ENCODE measurements around the gene EFNA4.
"Not testable (repeated sequence)": the region's sequence is repeated elsewhere in the genome, so short reads cannot be mapped to it uniquely, and the experiment has no call there.

EFNA4 gene

DNA sequence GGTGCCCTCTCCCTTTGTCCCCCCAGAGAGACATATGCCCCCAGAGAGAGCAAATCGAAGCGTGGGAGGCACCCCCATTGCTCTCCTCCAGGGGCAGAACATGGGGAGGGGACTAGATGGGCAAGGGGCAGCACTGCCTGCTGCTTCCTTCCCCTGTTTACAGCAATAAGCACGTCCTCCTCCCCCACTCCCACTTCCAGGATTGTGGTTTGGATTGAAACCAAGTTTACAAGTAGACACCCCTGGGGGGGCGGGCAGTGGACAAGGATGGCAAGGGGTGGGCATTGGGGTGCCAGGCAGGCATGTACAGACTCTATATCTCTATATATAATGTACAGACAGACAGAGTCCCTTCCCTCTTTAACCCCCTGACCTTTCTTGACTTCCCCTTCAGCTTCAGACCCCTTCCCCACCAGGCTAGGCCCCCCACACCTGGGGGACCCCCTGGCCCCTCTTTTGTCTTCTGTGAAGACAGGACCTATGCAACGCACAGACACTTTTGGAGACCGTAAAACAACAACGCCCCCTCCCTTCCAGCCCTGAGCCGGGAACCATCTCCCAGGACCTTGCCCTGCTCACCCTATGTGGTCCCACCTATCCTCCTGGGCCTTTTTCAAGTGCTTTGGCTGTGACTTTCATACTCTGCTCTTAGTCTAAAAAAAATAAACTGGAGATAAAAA lies 23.5 kb downstream of the EFNA4 start:
- no peak for DNase-seq (ENCODE audit: low spot score)

DNA sequence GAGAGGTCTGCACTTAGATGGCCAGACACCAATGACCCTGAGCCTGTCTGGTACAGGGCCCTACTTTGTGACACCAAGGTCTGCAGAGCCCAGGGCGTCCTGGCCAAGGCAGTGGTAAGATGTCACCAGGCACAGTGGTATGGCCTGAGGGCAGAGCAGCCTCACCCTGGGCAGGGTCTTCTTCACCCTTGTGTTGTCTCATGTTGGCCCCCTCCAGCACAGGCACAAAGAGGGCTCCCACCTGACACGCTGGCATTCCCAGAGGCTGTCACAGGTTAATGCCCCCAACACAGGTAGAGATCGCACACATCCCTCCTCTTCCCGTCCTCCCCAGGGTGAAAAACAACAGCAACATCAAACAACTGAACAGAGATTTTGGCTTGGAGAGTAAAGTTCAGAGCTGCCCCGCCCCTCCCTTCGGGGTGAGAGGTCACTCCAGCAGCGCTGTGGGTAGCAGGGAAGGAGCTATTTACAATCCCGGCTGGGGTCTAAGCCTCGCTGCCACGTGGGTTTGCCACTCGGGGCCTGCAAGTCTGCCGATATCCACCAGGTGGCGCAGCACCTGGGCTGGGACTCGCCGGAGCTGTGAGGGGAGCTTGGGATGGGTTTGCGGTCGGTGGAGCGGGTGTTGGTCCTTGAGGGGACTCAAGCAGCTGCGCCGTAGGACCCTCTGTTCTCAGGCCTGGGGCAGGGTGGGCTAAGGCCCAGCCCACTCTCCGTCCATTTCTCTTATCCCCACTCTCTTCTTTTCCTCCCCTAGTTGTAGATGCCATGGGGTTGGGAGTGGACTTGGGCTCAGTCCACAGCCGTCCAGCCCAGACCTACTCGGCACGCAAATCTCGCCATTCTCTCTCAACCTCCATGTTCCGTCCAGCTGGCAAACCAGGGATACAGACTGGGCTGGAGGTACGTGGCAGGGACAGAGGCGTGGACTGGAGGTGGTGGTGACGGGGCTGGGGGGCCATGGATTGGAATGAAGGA lies 27.8 kb downstream of the EFNA4 start:
- DNase-seq (ENCODE audit: low spot score) = peak; percentile 86

DNA sequence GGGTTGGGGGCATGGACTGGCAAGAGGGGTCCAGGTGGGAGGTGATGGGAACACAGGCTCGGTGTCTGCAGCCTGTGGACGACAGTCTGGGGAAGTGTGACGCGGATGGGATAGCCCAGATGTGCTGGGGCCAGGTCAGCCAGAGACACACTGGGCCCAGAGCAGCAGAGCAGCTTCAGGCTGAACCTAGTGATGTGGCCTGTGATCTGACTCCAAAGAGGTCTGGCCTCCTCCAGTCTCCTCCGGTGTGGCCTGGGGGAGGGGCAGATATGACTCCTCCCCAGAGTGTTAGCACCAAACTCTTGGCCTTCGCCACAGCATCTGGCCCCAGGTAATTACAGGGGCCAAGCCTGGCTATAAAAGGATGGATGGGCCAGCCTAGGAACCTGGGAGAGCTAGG lies 28.6 kb downstream of the EFNA4 start:
- DNase-seq (ENCODE audit: low spot score) = no peak

DNA sequence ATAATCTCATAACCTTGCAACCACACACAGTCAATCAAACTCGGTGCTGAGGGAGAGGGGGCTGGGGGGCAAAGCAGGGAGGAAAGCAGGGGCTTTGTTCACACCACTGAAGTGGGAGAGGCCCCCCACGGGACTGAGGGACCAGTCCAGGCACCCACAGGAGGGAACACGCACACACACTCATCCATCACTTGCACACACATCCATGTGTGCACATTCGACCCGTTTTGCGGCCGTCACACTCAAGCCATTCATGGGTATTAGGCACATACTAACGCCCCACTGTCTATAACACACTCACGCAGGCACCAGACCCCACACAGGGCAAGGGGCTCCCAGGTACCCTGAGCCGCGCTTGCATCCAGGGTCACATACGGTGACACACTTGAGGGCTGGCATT lies 29.1 kb downstream of the EFNA4 start:
- no peak for DNase-seq (ENCODE audit: low spot score)

DNA sequence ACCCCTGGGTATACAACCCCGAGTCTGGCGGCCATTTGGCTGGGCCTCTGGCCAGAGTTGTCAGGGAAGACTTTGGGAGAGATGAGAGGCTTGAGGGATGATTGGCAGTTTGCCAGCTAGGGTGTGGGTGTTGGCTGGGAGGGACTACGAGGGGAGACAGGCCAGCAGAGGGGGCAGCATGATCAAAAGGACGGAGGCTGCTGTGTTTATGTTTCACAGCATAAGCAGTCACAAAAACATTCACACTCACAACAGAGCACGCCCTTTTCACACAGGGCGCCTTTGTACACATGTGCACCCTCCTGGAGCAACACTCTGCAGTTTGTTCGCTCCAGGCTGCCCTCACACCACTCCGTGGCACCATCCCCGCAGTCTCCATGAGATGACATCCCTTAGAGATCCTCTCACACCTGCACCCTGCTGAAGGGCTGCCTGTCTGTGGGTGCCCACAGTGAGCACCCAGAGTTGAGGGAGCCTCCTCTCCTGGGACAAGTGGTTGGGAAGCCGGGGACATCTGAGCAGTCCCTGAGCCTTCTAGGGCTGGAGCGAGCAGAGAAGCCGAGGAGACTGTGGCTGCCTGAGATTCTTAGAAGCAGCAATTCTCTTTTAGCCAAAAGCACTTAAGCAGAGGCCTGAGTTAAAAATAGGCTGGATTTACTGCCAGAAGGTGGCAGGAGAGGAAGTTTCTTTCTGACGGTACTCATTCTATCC lies 30.5 kb downstream of the EFNA4 start:
- peak; percentile 48 for DNase-seq (ENCODE audit: low spot score)

DNA sequence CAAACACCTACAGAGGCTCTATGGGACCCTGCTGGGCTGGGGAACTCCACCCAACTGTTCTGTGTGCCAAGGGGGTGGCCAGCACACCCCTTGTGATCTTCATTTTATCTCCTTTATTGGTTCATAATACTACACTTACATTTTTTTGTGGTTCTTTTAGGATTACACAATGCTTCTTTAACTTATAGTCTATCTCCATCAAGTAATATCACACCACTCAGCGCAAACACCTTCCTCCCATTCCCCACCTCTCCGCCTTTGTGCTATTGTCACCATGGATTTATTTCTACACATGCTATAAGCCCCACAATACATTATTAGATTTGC lies 31.0 kb downstream of the EFNA4 start:
- DNase-seq (ENCODE audit: low spot score) = no peak

DNA sequence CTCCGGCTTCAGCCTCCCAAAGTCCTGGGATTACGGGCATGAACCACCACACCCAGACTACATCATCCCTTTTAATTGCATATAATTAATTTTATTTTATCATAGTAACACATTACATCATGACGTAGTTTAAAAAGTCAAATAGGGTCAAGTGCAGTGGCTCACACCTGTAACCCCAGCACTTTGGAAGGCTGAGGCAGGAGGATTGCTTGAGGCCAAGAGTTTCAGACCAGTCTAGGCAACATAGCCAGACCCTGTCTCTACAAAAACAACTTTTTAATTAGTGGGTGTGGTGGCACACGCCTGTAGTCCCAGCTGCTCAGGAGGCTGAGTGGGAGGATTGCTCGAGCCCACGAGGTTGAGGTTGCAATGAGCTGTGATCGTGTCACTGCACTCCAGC lies 35.8 kb downstream of the EFNA4 start:
- no peak for DNase-seq (ENCODE audit: low spot score)

DNA sequence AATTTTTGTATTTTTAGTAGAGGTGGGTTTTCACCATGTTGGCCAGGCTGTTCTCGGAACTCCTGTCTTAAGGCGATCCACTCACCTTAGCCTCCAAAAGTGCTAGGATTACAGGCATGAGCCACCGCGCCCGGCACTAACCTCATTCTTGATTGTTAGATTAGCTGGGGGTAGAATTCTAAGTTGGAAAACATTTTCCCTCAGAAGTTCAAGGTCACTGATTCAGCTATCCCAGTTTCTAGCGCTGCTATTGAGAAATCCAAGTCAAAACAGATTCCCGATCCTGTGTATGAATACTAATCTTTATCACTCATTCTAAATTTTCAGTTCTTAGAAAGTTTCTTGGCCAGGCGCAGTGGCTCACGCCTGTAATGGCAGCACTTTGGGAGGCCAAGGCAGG lies 39.8 kb downstream of the EFNA4 start:
- DNase-seq (ENCODE audit: low spot score) = no peak

DNA sequence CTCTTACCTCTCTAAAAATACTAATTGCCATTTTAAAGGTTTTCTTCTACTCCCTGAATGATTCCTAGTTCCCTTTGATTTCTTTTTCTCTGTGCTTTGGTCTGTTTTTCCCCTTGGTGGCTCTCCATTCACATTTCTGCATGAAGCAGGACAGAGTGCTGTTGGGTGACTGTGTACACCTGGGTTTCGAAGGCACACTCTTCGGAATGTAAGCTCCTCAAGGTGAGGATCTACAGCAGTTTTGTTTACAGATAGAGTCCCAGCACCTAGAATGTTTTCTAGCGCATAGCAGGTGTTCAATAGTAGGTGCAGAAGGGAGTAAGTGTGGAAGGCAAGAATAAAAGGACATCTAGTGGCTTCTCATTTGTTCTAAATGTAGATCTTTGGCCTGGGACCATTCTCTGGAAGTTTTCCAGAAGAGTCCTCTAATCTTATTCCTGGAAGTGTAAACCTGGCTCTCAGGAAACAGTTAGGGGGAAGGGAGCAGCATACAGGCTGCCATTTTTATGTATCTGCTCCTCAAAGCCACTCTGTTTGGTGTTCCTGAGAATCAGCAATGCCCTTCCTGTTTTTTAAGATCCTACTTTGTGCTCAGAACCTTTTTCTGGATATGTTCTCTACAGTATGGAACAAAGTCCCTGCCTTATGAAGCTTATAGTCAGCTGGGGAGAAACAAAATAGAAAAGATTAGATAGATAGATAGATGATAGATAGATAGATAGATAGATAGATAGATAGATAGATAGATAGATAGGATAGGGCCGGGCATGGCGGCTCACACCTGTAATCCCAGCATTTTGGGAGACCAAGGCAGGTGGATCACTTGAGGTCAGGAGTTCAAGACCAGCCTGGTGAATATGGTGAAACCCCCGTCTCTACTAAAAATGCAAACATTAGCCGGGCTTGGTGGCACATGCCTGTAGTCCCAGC lies 41.3 kb downstream of the EFNA4 start:
- DNase-seq (ENCODE audit: low spot score) = no peak

DNA sequence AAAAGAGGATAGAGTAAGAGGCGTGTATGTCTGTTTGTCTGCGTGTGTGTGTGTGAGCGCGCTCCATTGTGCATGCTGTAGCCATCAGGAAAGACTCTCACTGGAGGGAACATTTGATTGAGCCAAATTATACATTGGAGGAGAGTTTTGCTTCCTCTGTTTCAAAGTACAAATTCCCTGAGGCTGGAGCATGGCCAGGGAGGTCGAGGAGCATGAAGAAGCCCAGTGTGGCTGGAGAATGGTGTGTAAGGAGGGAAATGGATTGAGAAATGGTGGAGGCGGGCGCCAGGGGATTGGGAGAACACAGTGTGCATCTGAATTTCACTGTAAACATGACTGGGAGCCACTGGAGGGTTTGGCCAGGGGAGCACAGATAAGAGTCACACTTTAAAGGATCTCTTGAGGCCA lies 42.1 kb downstream of the EFNA4 start:
- DNase-seq (ENCODE audit: low spot score) = no peak

DNA sequence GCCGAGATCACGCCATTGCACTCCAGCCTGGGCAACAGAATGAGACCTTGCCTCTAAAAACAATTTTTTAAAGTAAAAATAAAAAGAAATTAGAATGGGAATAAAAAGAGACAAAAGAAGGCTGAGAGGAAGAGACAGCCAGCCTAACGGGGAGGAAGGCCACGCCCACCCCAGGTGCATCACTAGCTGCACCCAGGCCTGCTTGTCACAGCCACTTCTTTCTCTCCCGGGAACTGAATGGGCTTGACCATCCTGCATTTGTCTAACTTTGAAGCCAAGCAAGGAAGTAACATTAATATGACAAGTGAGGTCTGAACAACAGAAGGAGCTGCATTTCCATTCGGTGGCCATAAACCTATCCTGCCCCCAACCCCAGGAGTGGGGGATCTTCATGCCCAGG lies 43.3 kb downstream of the EFNA4 start:
- no peak for DNase-seq (ENCODE audit: low spot score)

DNA sequence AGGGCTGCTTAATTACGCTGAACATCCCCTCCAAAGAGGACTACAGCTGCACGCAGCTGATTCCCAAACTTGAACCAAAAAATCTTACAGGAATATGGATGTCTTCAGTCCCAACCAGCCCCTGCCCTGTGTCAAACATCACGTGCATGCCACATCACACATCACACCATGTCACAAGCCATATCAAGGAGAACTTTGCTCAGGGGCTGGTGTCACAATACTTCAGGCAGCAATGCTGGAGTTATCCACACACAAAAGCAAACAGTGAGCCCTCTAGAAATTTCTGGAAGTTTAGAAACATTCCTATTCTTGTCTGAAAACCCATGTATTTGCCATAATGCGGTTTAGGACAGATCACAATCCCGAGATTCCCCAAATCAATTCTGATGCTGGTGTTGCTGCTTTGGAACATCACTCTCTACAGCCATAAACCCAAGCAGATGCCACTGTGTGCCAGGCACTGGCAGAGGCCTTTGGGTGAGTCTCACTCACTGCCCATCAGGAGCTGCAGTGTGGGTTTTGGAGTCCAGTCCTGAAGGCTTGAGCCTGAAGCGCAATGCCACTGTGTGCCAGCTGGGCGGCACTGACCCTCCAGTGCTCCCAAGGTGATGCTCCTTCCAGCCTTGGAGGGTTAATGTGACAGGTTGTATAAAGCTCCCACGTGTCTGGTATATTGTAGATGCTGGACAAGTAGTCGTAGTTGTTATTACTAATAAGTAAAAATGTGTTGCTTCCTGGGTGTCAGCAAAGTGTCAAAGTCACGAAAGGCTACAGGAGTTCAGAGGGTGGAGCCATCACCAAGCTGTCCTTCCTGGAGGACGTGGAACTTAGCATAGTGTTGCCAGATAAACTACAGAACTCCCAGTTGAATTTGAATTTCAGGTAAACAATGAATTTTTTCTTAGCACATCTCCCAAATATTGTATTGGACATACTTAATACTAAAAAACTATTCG lies 44.0 kb downstream of the EFNA4 start:
- DNase-seq (ENCODE audit: low spot score) = no peak

DNA sequence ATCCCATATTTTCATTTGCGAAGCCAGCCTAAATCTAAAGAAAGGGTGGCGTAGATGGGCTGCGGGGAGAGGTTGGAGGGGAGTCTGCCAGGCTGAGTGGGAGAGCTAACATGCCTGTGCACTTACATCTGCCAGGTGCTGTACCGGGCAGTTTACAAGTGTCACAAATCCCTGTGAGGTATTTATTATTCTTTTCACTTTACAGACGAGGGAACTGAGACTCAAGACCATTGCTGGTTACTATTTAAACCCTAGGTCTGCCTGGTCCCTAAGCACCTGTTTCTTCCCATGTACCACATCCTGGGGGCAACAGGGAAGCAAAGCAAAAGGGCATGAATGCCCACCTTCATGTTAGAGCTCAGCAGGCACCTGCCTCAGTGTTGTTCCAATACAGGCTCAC lies 44.8 kb downstream of the EFNA4 start:
- no peak for DNase-seq (ENCODE audit: low spot score)

DNA sequence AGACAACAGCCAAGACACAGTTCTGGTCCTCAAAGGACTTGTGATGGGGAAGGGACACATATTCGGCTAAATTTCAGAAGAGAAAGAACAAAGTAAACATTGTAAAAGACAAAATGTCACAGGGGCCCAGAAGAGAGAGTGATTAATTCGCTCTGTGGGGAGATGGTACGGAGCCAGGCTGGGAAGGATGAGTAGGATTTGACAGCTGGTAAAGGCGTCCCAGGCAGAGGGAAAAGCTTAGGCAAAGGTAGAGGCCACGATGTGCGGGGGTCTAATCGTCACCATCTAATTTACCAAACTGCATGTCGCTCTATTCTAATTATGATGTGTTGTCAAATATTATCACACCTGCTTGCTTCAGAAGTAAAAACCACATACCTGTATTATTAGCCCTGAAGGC lies 46.8 kb downstream of the EFNA4 start:
- DNase-seq (ENCODE audit: low spot score) = no peak

DNA sequence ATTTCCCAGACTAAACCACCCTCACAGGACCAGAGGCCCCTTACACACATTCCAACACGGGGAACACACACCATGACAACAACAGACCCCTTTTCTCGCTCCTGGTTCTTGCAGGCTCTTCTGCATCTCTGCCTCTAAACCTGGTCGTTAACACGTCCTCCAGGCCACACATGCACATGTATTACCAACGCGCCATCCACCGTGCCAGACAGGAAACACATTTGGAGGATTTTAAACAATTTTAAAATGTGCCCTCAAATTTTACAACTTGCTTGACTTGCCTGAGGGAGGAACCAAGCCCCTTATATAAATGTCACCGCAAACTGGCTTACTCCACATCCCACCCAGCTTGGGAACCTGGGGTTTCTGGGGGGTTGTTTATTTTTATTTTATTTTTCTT lies 47.3 kb downstream of the EFNA4 start:
- no peak for DNase-seq (ENCODE audit: low spot score)

DNA sequence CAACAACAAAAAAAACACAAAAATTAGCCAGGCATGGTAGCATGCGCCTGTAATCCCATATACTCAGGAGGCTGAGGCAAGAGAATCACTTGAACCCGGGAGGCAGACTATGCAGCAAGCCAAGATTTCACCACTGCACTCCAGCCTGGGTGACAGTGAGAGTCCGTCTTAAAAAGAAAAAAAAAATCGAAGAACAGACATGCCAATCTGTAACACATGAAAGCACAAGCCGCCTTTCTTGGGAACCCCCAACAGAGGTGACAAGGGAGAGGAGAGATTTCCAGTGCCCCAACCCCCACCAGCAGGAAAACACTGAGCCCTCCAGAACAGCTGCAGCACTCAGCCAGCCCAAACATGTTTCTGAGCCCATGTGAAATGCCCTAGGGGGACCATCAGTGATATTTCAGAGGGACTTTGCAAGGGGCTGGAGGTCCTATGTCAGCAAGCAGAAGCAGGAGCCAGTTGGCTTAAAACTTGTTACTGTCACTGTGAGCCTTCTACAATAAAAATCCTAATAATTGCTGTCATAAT lies 50.0 kb downstream of the EFNA4 start:
- no peak for DNase-seq (ENCODE audit: low spot score)

DNA sequence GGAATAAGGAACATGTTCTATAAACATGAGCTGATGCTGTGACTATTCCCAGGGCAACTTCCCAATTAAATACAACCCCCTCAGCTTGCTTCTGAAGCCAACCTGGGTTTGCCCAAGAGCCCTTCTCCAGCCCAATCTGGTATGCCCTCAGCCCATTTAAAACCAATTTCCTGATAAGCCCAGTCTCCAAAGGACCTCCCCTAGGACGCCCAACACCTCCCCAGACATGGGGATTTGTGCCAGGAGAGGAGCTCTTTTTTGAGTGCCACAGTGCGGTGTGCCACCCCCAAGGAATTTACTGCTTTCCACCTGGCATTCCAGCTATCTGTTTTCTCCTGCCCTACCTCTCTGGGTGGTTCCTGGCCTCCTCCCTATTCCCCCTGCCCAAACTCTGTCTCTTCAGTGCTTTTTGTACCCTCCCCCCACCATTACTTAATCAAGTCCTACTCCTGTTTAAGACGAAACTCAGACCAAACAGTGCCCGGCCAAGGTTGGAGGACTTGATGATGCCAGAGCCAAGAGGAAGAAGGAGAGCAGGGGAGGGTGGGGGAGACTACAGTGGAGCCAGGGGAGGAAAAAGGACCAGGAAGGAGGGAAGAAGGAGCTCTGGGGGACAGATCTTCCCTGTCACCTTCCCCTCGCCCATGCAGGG lies 52.7 kb downstream of the EFNA4 start:
- DNase-seq (ENCODE audit: low spot score) = no peak

DNA sequence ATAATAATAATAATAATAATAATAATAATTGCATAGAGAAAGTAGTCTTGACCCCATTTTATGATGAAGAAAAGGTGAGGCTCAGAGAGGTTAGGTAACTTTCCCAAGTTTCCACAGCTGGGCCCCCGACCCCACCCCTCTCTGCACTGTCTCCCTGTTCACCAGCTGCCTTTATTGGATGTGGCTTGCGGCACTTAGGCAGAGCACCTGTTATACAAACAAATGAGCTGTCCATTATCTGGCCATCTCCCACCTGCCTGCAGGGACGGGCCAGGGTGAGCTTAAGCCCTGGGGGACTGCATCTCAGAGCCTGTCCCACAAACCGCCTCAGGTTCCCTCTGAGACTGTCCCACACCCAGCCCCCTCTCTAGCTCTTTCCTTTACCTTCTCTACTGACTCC lies 54.1 kb downstream of the EFNA4 start:
- no peak for DNase-seq (ENCODE audit: low spot score)

DNA sequence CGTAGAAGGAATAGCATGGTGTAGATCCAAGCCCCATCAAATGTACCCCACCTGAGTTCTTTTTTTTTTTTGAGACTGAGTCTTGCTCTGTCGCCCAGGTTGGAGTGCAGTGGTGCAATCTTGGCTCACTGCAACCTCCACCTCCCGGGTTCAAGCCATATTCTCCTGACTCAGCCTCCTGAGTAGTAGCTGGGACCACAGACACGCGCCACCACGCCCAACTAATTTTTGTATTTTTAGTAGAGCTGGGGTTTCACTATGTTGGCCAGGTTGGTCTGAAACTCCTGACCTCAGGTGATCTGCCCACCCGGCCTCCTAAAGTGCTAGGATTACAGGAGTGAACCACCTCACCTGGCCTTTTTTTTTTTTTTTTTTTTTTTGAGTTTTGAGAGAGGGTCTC lies 54.5 kb downstream of the EFNA4 start:
- DNase-seq (ENCODE audit: low spot score) = not testable (repeated sequence)

All from GM03348 (cell line).